ENCODE data around the gene SLC2A4RG.

SLC2A4RG gene

GRCh38 chr20:63781181-63781580, 41.6 kb downstream of the SLC2A4RG start:
- no peak for DNase-seq (ENCODE audit: low read depth)
- TF ChIP-seq, protein P1, sequence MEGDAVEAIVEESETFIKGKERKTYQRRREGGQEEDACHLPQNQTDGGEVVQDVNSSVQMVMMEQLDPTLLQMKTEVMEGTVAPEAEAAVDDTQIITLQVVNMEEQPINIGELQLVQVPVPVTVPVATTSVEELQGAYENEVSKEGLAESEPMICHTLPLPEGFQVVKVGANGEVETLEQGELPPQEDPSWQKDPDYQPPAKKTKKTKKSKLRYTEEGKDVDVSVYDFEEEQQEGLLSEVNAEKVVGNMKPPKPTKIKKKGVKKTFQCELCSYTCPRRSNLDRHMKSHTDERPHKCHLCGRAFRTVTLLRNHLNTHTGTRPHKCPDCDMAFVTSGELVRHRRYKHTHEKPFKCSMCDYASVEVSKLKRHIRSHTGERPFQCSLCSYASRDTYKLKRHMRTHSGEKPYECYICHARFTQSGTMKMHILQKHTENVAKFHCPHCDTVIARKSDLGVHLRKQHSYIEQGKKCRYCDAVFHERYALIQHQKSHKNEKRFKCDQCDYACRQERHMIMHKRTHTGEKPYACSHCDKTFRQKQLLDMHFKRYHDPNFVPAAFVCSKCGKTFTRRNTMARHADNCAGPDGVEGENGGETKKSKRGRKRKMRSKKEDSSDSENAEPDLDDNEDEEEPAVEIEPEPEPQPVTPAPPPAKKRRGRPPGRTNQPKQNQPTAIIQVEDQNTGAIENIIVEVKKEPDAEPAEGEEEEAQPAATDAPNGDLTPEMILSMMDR (IDR thresholded peaks at IDR 0.05; ENCODE audit: control insufficient read depth, insufficient read depth, low read depth, low read length, missing control alignments), result no peak
- no peak overlapping the region for H3K4me3 ChIP-seq (ENCODE audit: control insufficient read depth, low read depth, low read length)

DNA sequence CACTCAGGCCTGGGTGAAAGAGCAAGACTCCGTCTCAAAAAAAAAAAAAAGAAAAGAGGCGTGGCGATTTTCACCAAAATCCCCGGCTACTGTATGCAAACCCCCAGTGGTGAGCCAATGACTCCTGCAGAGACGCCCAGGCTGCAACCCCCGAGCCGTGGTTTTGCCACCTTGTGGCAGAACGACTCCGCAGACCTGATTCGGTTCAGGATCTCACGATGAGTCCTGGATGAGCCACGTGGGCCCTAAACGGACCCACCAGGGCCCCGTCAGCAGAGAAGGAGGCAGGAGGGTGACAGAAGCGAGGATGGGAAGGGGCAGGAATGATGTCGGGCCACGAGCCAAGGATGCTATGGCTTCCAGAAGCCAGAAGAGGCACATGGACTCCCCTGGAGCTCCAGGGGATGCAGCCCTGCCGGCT, 42.5 kb downstream of the SLC2A4RG start:
- H3K4me3 ChIP-seq (ENCODE audit: control insufficient read depth, low read depth, low read length), result no peak overlapping the region
- no peak for DNase-seq (ENCODE audit: low read depth)
- TF ChIP-seq, protein P1 (IDR thresholded peaks at IDR 0.05; ENCODE audit: control insufficient read depth, insufficient read depth, low read depth, low read length, missing control alignments), result no peak

- H3K4me3 ChIP-seq (ENCODE audit: control insufficient read depth, low read depth, low read length), result no peak overlapping the region
- TF ChIP-seq, protein P1 (IDR thresholded peaks at IDR 0.05; ENCODE audit: control insufficient read depth, insufficient read depth, low read depth, low read length, missing control alignments), result no peak
- DNase-seq (ENCODE audit: low read depth), result no peak
Observed at GRCh38 chr20:63782521-63782971, 43.0 kb downstream of the SLC2A4RG start.

DNA sequence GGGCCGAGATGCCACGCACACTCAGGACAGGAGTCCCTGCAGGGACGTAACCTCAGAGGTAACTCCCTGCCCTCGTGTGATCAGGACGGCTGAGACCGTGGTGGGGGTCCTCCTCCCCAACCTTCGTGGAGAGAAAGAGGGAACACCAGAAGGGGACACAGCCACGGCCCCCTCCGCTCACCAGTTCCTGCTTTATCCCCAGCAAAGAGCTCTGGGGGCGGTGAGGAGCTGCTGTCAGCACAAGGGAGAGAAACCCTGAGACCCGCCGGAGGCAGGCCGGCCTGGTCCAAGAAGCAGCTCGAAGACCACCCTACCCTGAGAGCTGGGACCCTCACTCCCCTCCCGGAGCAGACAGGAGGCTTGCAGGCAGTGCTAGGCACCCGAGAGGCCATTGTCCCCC, 44.4 kb downstream of the SLC2A4RG start:
- H3K4me3 ChIP-seq (ENCODE audit: control insufficient read depth, low read depth, low read length), result no peak overlapping the region
- no peak for DNase-seq (ENCODE audit: low read depth)
- TF ChIP-seq, protein P1 (IDR thresholded peaks at IDR 0.05; ENCODE audit: control insufficient read depth, insufficient read depth, low read depth, low read length, missing control alignments), result no peak

DNA sequence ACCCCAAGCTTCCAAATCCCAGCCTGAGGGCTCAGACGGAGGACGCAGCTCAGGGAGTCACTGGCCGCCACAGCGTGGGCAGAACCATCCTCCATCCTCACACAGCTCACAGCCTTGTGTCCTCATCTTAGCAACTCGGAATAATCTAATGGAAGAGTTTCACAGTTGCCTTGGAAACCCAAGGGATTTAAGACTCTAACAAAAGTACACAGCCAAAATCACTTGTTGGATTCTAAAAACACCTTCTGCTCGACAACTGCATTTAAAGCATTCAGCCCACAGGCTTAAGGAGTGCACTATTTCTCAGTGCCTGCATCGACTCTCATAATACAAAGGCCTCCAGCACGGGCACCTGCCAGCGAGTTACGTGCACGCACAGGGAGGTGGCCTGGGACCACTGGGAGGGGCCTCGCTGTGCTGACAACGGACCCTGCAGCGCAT, 46.1 kb downstream of the SLC2A4RG start:
- TF ChIP-seq, protein P1 (IDR thresholded peaks at IDR 0.05; ENCODE audit: control insufficient read depth, insufficient read depth, low read depth, low read length, missing control alignments), result no peak
- no peak overlapping the region for H3K4me3 ChIP-seq (ENCODE audit: control insufficient read depth, low read depth, low read length)
- no peak for DNase-seq (ENCODE audit: low read depth)

DNA sequence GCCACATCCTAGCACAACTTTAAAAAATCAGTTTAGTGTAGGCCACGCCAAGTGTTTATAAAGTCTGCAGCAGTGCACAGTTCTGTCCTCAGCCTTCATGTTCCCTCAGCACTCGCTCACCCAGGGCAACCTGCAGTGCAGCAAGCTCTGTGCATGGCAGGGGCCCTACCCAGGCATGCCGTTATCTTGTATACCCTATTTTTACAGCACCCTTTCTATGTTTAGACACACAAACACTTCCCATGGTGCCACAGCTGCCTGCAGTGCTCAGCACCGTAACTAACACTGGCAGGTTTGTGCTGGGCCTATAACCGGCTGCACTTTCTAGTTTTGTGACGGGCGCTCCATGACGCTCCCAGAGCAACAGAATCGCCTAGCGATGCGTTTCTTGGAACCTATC, 47.7 kb downstream of the SLC2A4RG start:
- H3K4me3 ChIP-seq (ENCODE audit: control insufficient read depth, low read depth, low read length), result no peak overlapping the region
- TF ChIP-seq, protein P1 (IDR thresholded peaks at IDR 0.05; ENCODE audit: control insufficient read depth, insufficient read depth, low read depth, low read length, missing control alignments), result no peak
- no peak for DNase-seq (ENCODE audit: low read depth)

DNA sequence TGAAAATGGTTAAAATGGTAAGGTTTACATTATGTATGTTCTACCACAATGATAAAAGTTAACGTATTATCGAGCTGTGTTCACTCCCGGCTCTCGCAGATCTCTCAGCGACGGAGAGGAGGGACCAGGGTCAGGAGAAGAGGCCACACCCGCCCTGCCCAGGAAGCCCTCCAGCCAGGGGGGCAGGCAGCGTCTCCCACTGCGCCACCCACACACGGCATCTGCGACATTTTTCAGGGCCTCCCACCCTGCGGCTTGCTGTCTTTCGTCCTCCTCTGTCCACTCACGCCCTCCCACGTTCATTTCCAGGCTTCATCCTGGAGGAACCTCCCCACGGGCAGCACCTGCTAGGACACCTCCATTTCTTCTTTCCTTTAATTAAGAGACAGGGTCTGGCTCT, 48.2 kb downstream of the SLC2A4RG start:
- no peak overlapping the region for H3K4me3 ChIP-seq (ENCODE audit: control insufficient read depth, low read depth, low read length)
- TF ChIP-seq, protein P1 (IDR thresholded peaks at IDR 0.05; ENCODE audit: control insufficient read depth, insufficient read depth, low read depth, low read length, missing control alignments), result no peak
- no peak for DNase-seq (ENCODE audit: low read depth)
